Measurements from ENCODE around the gene CD8B. TPM values are rescaled to one million over a fixed set of nuclear protein-coding genes. Genes with fewer than 3 reads are reported as not detected.

Gene CD8B
- total and polyA plus RNA-seq, 2 donors (not counting 1 experiment from before 2014, with no cell fraction given): not detected

- no peaks in the 10 kb centered on the region for H3K27me3 ChIP-seq (ENCODE audit: control insufficient read depth, insufficient read depth, low read length)
- no peaks in the 10 kb centered on the region for H3K36me3 ChIP-seq (ENCODE audit: control insufficient read depth, insufficient read depth, low read length)
- no peaks in the 10 kb centered on the region for H3K79me2 ChIP-seq (ENCODE audit: control insufficient read depth, insufficient read depth, low read length)
- no peak overlapping the region for H3K27ac ChIP-seq (ENCODE audit: insufficient read depth, low read length)
- H2AFZ ChIP-seq (ENCODE audit: low read length): no peak overlapping the region
- H3K9me3 ChIP-seq (ENCODE audit: control insufficient read depth, insufficient read depth, low read depth, low read length): no peaks in the 10 kb centered on the region
- H4K20me1 ChIP-seq (ENCODE audit: control insufficient read depth, extremely low read depth, insufficient read depth, low read length): no peaks in the 10 kb centered on the region
- no peak for DNase-seq (ENCODE audit: low read depth in 2 of 2)
- no peak overlapping the region for H3K9ac ChIP-seq (ENCODE audit: insufficient read depth, low read length)
- TF ChIP-seq EZH2 (IDR thresholded peaks at IDR 0.05; ENCODE audit: low read length, missing control alignments) (no peak), CTCF (conservative IDR thresholded peaks at IDR 0.05 in 1 of 2, IDR thresholded peaks at IDR 0.05 in 1 of 2; ENCODE audit: low read depth in 1 of 2, low read length in 2 of 2) (no peak)
- H3K4me3 ChIP-seq (replicated peaks in 1 of 4; ENCODE audit: control extremely low read depth in 1 of 4, insufficient read depth in 1 of 4, low read depth in 3 of 4, low read length in 4 of 4): no peak overlapping the region
- H3K4me2 ChIP-seq (ENCODE audit: extremely low read depth, insufficient read depth, low read length): no peak overlapping the region
- no peaks in the 10 kb centered on the region for H3K4me1 ChIP-seq (ENCODE audit: control insufficient read depth, extremely low read depth, insufficient read depth, low read length)
Observed at GRCh38 chr2:86825693-86826381, 35.8 kb downstream of the CD8B start.

GRCh38 chr2:86825036-86825692 is 36.5 kb downstream of the CD8B start:
- Histone ChIP-seq H3K9ac (ENCODE audit: insufficient read depth, low read length) (no peak overlapping the region), H3K4me3 (replicated peaks in 1 of 4; ENCODE audit: control extremely low read depth in 1 of 4, insufficient read depth in 1 of 4, low read depth in 3 of 4, low read length in 4 of 4) (no peak overlapping the region)

More at GRCh38 chr2:86825036-86825692, 36.5 kb downstream of the CD8B start:
- no peak for DNase-seq (ENCODE audit: low read depth in 2 of 2)
- Histone ChIP-seq H3K4me2 (ENCODE audit: extremely low read depth, insufficient read depth, low read length) (no peak overlapping the region), H3K27ac (ENCODE audit: insufficient read depth, low read length) (no peak overlapping the region), H3K27me3 (ENCODE audit: control insufficient read depth, insufficient read depth, low read length) (no peaks in the 10 kb centered on the region), H3K36me3 (ENCODE audit: control insufficient read depth, insufficient read depth, low read length) (no peaks in the 10 kb centered on the region), H2AFZ (ENCODE audit: low read length) (no peak overlapping the region), H3K4me1 (ENCODE audit: control insufficient read depth, extremely low read depth, insufficient read depth, low read length) (no peaks in the 10 kb centered on the region), H3K79me2 (ENCODE audit: control insufficient read depth, insufficient read depth, low read length) (no peaks in the 10 kb centered on the region), H3K9me3 (ENCODE audit: control insufficient read depth, insufficient read depth, low read depth, low read length) (no peaks in the 10 kb centered on the region), H4K20me1 (ENCODE audit: control insufficient read depth, extremely low read depth, insufficient read depth, low read length) (no peaks in the 10 kb centered on the region)
- no peak for TF ChIP-seq CTCF (conservative IDR thresholded peaks at IDR 0.05 in 1 of 2, IDR thresholded peaks at IDR 0.05 in 1 of 2; ENCODE audit: low read depth in 1 of 2, low read length in 2 of 2)
- no peak for TF ChIP-seq EZH2 (IDR thresholded peaks at IDR 0.05; ENCODE audit: low read length, missing control alignments)
